GM20000 (cell line): Measurements from ENCODE around the gene FXYD1.

Source experiments
- DNase-seq: peaks from one replicate; pipeline ENCODE4 v3.0.0; 2012; ENCODE audit warnings: low spot score
- CTCF ChIP-seq: IDR thresholded peaks from 2 replicates; pipeline ENCODE4 v1.5.1; 2012; ENCODE audit warnings: mild to moderate bottlenecking, control low read depth; ENCODE audit errors: extremely low read depth, missing control alignments

The FXYD1 gene

GRCh38 chr19:35110974-35111373, 27.6 kb upstream of the FXYD1 start:
- no peak for TF ChIP-seq CTCF
- no peak for DNase-seq

- TF ChIP-seq CTCF: no peak
- no peak for DNase-seq
Observed at GRCh38 chr19:35112995-35113688, 25.5 kb upstream of the FXYD1 start.

GRCh38 chr19:35114353-35115176, 24.1 kb upstream of the FXYD1 start:
- peak; percentile 97 for TF ChIP-seq CTCF
- DNase-seq: peak; percentile 86

- DNase-seq: no peak
- no peak for TF ChIP-seq CTCF
Observed at GRCh38 chr19:35115177-35115951, 23.3 kb upstream of the FXYD1 start, which contains the start of gene FXYD3. Gene FXYD3, plus strand, starts transcription at chr19:35115823. Its CDS starts 3,554 bp downstream, at chr19:35119377.

- DNase-seq: no peak
- TF ChIP-seq CTCF: no peak
Observed at GRCh38 chr19:35116072-35116801, 22.4 kb upstream of the FXYD1 start.

GRCh38 chr19:35117116-35117515, 21.5 kb upstream of the FXYD1 start:
- no peak for TF ChIP-seq CTCF
- DNase-seq: no peak
